ENCODE measurements around the gene MTUS2.

- TF ChIP-seq CTCF (IDR thresholded peaks at IDR 0.05) (no peak), POLR2A (IDR thresholded peaks at IDR 0.05) (no peak), POLR2AphosphoS5 (IDR thresholded peaks at IDR 0.05) (no peak)
Measured at GRCh38 chr13:29020314-29020713, 200.2 kb downstream of the MTUS2 start.
